HEK293 (cell line): Measurements from ENCODE around the gene WNT2.

Experiments
- CTCF ChIA-PET: fragments of 350-600 bp; formaldehyde crosslinking; extraction: SDS; loops from one replicate; lab custom pipeline; 2021; ENCODE audit warnings: antibody characterized with exemption; lab: Yijun Ruan, JAX
- POLR2A ChIA-PET: fragments of 300-600 bp; formaldehyde crosslinking; extraction: SDS; loops from one replicate; lab custom pipeline; 2020; ENCODE audit warnings: antibody characterized with exemption, inconsistent platforms; lab: Yijun Ruan, JAX
- H3K27ac ChIP-seq: fragments of 200-500 bp; sonication (Bioruptor generic); 2 replicates; pipeline ENCODE4 v1.5.1; 2014; ENCODE audit warnings: low read depth, low read length, control low read depth, inconsistent platforms; ENCODE audit errors: extremely low read depth
- H3K36me3 ChIP-seq, 2 experiments: fragments of 200-500 bp in 1 of 2; sonication (Bioruptor generic) in 1 of 2; 1 replicate in 1 of 2; 2 replicates in 1 of 2; pipeline ENCODE4 v1.5.1; 2014 to 2017; ENCODE audit warnings: inconsistent platforms in 2 of 2, low read length in 2 of 2; ENCODE audit not compliant: control insufficient read depth in 2 of 2, insufficient read depth in 1 of 2
- H3K4me1 ChIP-seq: fragments of 200-500 bp; sonication (Bioruptor generic); 2 replicates; pipeline ENCODE4 v1.5.1; 2014; ENCODE audit warnings: mild to moderate bottlenecking, low read length, inconsistent platforms; ENCODE audit not compliant: control insufficient read depth, insufficient read depth
- H3K4me3 ChIP-seq: 2 replicates; pipeline ENCODE4 v1.5.1; 2011; ENCODE audit warnings: low read depth, mild to moderate bottlenecking, control low read depth, low read length, moderate library complexity
- H3K9me3 ChIP-seq: fragments of 200-500 bp; sonication (Bioruptor generic); 2 replicates; pipeline ENCODE4 v1.5.1; 2014; ENCODE audit warnings: low read depth, low read length, inconsistent platforms; ENCODE audit not compliant: control insufficient read depth, insufficient read depth
- HOXD13 ChIP-seq: sonication (generic); formaldehyde crosslinking; IDR thresholded peaks from 2 replicates; pipeline ENCODE4 v1.8.0; 2022; ENCODE audit warnings: missing genetic modification reagents, borderline replicate concordance
- SP7 ChIP-seq: fragments of 450-650 bp; formaldehyde crosslinking; IDR thresholded peaks from 2 replicates; pipeline ENCODE4 v1.5.1; 2016; ENCODE audit warnings: missing biosample characterization, missing genetic modification characterization
- TRIM28 ChIP-seq: IDR thresholded peaks from 2 replicates; pipeline ENCODE4 v1.6.1; 2011; ENCODE audit warnings: low read length, control low read depth, borderline replicate concordance
- YY1 ChIP-seq: fragments of 450-650 bp; formaldehyde crosslinking; IDR thresholded peaks from 2 replicates; pipeline ENCODE4 v1.5.1; 2018; ENCODE audit warnings: missing biosample characterization, missing genetic modification characterization
- ZBTB8A ChIP-seq: fragments of 450-650 bp; formaldehyde crosslinking; IDR thresholded peaks from 2 replicates; pipeline ENCODE4 v1.5.1; 2016; ENCODE audit warnings: missing biosample characterization, missing genetic modification characterization
- ZNF24 ChIP-seq: fragments of 450-650 bp; formaldehyde crosslinking; IDR thresholded peaks from 2 replicates; pipeline ENCODE4 v1.5.1; 2016; ENCODE audit warnings: missing biosample characterization, missing genetic modification characterization
- ZNF248 ChIP-seq: fragments of 450-650 bp; formaldehyde crosslinking; IDR thresholded peaks from 2 replicates; pipeline ENCODE4 v1.5.1; 2017; ENCODE audit warnings: missing biosample characterization, missing genetic modification characterization
- ZNF324 ChIP-seq: fragments of 450-650 bp; formaldehyde crosslinking; IDR thresholded peaks from 2 replicates; pipeline ENCODE4 v1.5.1; 2016; ENCODE audit warnings: missing biosample characterization, missing genetic modification characterization
- ZNF404 ChIP-seq: fragments of 450-650 bp; formaldehyde crosslinking; IDR thresholded peaks from 2 replicates; pipeline ENCODE4 v1.5.1; 2017; ENCODE audit warnings: missing biosample characterization, missing genetic modification characterization
- ZNF544 ChIP-seq: fragments of 450-650 bp; formaldehyde crosslinking; IDR thresholded peaks from 2 replicates; pipeline ENCODE4 v1.5.0; 2017; ENCODE audit warnings: missing biosample characterization, missing genetic modification characterization
- ZNF621 ChIP-seq: fragments of 450-650 bp; formaldehyde crosslinking; IDR thresholded peaks from 2 replicates; pipeline ENCODE4 v1.5.1; 2017; ENCODE audit warnings: missing biosample characterization, missing genetic modification characterization
- ZNF660 ChIP-seq: fragments of 450-650 bp; IDR thresholded peaks from 2 replicates; pipeline ENCODE4 v1.5.1; 2018; ENCODE audit warnings: missing biosample characterization, mild to moderate bottlenecking, missing genetic modification characterization
- TF ChIP-seq, protein P1 (sequence below): fragments of 450-650 bp; formaldehyde crosslinking; IDR thresholded peaks from 2 replicates; pipeline ENCODE4 v1.5.1; 2017; ENCODE audit warnings: missing biosample characterization, missing genetic modification characterization
- TF ChIP-seq, protein P2 (sequence below): sonication (generic); formaldehyde crosslinking; IDR thresholded peaks from 2 replicates; pipeline ENCODE4 v1.8.1; 2022; ENCODE audit warnings: mild to moderate bottlenecking, moderate library complexity, missing genetic modification reagents
- TF ChIP-seq, protein P3 (sequence below): fragments of 450-650 bp; formaldehyde crosslinking; IDR thresholded peaks from 2 replicates; pipeline ENCODE4 v1.5.1; 2016; ENCODE audit warnings: missing biosample characterization, missing genetic modification characterization
- TF ChIP-seq, protein P4 (sequence below): fragments of 450-650 bp; formaldehyde crosslinking; IDR thresholded peaks from 2 replicates; pipeline ENCODE4 v1.5.1; 2016; ENCODE audit warnings: missing biosample characterization, missing genetic modification characterization

Gene WNT2

DNA sequence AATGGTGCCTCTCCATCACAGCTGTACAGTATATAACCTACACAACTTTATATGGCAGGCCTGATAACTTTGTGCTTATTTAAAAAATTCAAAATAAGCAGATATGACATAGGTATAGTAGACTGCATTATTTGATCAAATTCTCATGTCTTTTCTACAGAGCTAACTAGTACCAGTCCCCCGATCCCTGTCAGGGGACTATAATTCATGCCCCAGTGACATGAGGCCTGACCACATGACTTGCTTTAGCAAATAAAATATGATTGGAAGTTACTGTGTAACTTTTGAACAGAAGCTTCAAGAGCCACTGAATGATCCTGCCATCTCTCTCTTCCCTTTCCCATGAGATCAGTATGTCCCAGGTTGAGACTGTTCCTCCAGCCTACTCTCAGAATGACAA lies 49.2 kb upstream of the WNT2 start (continued):
- TF ChIP-seq, protein P1, sequence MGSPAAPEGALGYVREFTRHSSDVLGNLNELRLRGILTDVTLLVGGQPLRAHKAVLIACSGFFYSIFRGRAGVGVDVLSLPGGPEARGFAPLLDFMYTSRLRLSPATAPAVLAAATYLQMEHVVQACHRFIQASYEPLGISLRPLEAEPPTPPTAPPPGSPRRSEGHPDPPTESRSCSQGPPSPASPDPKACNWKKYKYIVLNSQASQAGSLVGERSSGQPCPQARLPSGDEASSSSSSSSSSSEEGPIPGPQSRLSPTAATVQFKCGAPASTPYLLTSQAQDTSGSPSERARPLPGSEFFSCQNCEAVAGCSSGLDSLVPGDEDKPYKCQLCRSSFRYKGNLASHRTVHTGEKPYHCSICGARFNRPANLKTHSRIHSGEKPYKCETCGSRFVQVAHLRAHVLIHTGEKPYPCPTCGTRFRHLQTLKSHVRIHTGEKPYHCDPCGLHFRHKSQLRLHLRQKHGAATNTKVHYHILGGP (tag by site-specific recombination), result no peak
- no peak for TF ChIP-seq TRIM28
- no peak for TF ChIP-seq ZNF544 (tag by site-specific recombination)
- TF ChIP-seq ZNF24, result no peak
- no peak for TF ChIP-seq ZNF248 (tag by site-specific recombination)
- no peak for TF ChIP-seq ZNF660
- TF ChIP-seq, protein P2, sequence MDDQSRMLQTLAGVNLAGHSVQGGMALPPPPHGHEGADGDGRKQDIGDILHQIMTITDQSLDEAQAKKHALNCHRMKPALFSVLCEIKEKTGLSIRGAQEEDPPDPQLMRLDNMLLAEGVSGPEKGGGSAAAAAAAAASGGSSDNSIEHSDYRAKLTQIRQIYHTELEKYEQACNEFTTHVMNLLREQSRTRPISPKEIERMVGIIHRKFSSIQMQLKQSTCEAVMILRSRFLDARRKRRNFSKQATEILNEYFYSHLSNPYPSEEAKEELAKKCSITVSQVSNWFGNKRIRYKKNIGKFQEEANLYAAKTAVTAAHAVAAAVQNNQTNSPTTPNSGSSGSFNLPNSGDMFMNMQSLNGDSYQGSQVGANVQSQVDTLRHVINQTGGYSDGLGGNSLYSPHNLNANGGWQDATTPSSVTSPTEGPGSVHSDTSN (CRISPR knock-in tag), result no peak
- TF ChIP-seq, all 188 proteins: peak for 0

DNA sequence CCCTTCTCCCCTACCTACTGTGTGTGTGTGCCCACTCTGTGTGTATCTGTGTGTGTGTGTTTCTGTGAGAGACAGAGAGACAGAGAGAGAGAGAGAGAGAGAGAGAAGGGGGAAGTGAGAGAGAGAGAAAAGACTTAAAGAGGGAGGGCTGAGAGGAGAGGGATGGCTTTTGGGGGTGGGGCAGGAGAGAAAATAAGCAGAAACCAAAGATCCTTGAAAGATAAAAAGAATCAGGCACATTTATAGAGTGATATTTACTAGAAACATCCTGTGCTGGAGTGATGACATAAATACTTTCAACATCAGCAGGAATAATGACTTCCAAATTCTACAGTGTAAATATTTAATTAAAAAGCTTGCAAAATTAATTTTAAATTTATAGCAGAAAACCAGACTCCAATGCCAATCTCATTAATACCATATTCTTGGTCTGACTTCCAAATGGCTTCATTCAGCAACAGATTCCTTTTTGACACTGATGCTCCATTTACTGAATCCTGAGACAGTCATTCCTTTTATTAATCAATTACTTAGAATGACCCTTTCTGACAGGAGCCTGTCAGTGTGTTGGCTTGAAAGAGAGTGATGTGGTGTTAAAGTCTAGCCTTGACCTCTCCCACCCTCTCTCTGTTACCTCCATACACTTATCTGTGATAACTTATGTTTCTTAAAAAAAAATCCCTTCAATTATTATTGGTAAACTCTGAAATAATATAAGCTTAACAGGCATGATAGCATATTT lies 41.7 kb upstream of the WNT2 start:
- TF ChIP-seq ZNF621 (tag by site-specific recombination) (no peak), SP7 (tag by site-specific recombination) (no peak), HOXD13 (CRISPR knock-in tag) (no peak), ZBTB8A (tag by site-specific recombination) (no peak), ZNF660 (no peak), ZNF324 (tag by site-specific recombination) (no peak)
- TF ChIP-seq, protein P3, sequence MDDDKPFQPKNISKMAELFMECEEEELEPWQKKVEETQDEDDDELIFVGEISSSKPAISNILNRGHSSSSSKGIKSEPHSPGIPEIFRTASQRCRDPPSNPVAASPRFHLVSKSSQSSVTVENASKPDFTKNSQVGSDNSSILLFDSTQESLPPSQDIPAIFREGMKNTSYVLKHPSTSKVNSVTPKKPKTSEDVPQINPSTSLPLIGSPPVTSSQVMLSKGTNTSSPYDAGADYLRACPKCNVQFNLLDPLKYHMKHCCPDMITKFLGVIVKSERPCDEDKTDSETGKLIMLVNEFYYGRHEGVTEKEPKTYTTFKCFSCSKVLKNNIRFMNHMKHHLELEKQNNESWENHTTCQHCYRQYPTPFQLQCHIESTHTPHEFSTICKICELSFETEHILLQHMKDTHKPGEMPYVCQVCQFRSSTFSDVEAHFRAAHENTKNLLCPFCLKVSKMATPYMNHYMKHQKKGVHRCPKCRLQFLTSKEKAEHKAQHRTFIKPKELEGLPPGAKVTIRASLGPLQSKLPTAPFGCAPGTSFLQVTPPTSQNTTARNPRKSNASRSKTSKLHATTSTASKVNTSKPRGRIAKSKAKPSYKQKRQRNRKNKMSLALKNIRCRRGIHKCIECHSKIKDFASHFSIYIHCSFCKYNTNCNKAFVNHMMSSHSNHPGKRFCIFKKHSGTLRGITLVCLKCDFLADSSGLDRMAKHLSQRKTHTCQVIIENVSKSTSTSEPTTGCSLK, result no peak
- Histone ChIP-seq H3K4me1 (no peaks in the 10 kb centered on the region), H3K27ac (no peak overlapping the region), H3K4me3 (no peak overlapping the region), H3K36me3 (no peaks in the 10 kb centered on the region), H3K9me3 (no peaks in the 10 kb centered on the region)
- ChIA-PET CTCF (interaction anchor here (0.9 kb wide), 1 partner anchor 39 kb away, joined by 3 read pairs; no protein-coding TSS in a partner anchor), POLR2A (no interaction called here)

DNA sequence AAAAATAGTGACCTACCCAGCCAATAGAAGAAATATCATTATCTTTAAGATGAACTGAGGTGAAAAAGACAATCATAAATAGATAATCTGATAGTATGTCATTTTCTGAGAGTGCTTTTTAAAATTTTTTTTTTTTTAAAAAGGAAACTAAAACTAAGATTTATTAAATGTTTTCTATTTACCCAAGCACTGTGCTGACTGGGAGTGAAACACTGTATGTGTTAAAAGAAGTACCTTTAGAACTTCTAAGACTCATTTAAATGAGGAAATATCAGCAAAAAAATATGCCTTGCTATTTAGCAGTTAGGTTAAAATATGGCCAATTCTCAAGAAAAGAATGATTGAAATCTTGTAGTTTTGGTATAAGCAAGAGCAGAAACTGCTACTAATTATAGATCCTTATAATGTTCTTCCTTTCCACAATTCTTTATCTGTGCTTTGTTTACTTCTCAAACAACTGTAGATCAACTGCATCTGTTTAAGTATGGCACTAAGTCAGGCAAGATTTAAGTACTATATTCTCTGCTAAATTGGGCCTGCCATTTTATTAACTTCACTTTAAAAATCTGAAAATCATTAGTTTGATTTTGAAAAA lies 39.5 kb upstream of the WNT2 start:
- POLR2A ChIA-PET, result no interaction called here
- TF ChIP-seq, protein P4, sequence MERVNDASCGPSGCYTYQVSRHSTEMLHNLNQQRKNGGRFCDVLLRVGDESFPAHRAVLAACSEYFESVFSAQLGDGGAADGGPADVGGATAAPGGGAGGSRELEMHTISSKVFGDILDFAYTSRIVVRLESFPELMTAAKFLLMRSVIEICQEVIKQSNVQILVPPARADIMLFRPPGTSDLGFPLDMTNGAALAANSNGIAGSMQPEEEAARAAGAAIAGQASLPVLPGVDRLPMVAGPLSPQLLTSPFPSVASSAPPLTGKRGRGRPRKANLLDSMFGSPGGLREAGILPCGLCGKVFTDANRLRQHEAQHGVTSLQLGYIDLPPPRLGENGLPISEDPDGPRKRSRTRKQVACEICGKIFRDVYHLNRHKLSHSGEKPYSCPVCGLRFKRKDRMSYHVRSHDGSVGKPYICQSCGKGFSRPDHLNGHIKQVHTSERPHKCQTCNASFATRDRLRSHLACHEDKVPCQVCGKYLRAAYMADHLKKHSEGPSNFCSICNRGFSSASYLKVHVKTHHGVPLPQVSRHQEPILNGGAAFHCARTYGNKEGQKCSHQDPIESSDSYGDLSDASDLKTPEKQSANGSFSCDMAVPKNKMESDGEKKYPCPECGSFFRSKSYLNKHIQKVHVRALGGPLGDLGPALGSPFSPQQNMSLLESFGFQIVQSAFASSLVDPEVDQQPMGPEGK, result no peak
- TF ChIP-seq YY1 (no peak), ZNF404 (no peak)

More for the DNA sequence above, 39.5 kb upstream of the WNT2 start:
- Histone ChIP-seq H3K27ac (no peak overlapping the region), H3K9me3 (no peaks in the 10 kb centered on the region), H3K4me3 (no peak overlapping the region), H3K36me3 (no peaks in the 10 kb centered on the region), H3K4me1 (no peaks in the 10 kb centered on the region)
- CTCF ChIA-PET, result no interaction called here
